ENCODE data around the gene NEGR1.

DNA sequence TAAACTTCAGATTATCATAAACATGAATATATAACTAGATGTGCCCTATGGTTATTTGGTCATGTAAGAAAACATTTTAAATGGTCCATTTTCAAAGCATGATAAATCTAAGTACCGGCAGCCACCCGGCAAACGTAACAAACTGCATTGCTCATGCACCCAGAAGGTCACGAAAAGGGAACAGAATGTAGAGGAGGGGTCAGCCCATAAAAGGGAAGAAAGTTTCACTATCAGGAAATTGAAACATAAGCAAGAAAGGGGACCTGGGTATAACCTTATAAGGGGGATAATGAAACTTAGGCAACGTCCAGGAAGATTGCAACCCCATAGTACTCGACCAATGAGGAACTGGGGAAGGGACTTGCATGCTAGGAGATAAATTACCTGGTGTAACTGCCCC is 780.3 kb downstream of the NEGR1 start:
- TF ChIP-seq, protein P1, sequence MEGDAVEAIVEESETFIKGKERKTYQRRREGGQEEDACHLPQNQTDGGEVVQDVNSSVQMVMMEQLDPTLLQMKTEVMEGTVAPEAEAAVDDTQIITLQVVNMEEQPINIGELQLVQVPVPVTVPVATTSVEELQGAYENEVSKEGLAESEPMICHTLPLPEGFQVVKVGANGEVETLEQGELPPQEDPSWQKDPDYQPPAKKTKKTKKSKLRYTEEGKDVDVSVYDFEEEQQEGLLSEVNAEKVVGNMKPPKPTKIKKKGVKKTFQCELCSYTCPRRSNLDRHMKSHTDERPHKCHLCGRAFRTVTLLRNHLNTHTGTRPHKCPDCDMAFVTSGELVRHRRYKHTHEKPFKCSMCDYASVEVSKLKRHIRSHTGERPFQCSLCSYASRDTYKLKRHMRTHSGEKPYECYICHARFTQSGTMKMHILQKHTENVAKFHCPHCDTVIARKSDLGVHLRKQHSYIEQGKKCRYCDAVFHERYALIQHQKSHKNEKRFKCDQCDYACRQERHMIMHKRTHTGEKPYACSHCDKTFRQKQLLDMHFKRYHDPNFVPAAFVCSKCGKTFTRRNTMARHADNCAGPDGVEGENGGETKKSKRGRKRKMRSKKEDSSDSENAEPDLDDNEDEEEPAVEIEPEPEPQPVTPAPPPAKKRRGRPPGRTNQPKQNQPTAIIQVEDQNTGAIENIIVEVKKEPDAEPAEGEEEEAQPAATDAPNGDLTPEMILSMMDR (IDR thresholded peaks at IDR 0.05 in 2 of 3, conservative IDR thresholded peaks at IDR 0.05 in 1 of 3; ENCODE audit: borderline replicate concordance in 1 of 3, insufficient read depth in 1 of 3, low read depth in 2 of 3, low read length in 2 of 3): no peak
- TF ChIP-seq EZH2 (IDR thresholded peaks at IDR 0.05) (no peak), FOSL1 (IDR thresholded peaks at IDR 0.05; ENCODE audit: low read depth) (no peak), POLR2A (IDR thresholded peaks at IDR 0.05; ENCODE audit: borderline replicate concordance, extremely low read depth, insufficient read depth, insufficient read length) (no peak), POLR2AphosphoS5 (IDR thresholded peaks at IDR 0.05; ENCODE audit: low read depth, low read length) (no peak), CEBPB (IDR thresholded peaks at IDR 0.05; ENCODE audit: low read depth) (no peak), CBX3 (IDR thresholded peaks at IDR 0.05; ENCODE audit: low read depth) (no peak), JUND (IDR thresholded peaks at IDR 0.05) (no peak)
- TF ChIP-seq, protein P2, sequence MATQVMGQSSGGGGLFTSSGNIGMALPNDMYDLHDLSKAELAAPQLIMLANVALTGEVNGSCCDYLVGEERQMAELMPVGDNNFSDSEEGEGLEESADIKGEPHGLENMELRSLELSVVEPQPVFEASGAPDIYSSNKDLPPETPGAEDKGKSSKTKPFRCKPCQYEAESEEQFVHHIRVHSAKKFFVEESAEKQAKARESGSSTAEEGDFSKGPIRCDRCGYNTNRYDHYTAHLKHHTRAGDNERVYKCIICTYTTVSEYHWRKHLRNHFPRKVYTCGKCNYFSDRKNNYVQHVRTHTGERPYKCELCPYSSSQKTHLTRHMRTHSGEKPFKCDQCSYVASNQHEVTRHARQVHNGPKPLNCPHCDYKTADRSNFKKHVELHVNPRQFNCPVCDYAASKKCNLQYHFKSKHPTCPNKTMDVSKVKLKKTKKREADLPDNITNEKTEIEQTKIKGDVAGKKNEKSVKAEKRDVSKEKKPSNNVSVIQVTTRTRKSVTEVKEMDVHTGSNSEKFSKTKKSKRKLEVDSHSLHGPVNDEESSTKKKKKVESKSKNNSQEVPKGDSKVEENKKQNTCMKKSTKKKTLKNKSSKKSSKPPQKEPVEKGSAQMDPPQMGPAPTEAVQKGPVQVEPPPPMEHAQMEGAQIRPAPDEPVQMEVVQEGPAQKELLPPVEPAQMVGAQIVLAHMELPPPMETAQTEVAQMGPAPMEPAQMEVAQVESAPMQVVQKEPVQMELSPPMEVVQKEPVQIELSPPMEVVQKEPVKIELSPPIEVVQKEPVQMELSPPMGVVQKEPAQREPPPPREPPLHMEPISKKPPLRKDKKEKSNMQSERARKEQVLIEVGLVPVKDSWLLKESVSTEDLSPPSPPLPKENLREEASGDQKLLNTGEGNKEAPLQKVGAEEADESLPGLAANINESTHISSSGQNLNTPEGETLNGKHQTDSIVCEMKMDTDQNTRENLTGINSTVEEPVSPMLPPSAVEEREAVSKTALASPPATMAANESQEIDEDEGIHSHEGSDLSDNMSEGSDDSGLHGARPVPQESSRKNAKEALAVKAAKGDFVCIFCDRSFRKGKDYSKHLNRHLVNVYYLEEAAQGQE (IDR thresholded peaks at IDR 0.05; ENCODE audit: low read depth): no peak
- TF ChIP-seq, protein P3, sequence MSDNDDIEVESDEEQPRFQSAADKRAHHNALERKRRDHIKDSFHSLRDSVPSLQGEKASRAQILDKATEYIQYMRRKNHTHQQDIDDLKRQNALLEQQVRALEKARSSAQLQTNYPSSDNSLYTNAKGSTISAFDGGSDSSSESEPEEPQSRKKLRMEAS (IDR thresholded peaks at IDR 0.05): no peak
